Bronchus fibroblast of lung (primary cell): ENCODE measurements around the gene TBX21. TPM values are rescaled to one million over a fixed set of nuclear protein-coding genes. Genes with fewer than 3 reads are reported as not detected.

Experiments
- total RNA-seq: library from RNA; depleted of rRNA; stranded (reverse); fragments of >200 nt; gene quantifications from 2 replicates; pipeline ENCODE4 v1.2.3, GENCODE V29; 2015

TBX21 gene, protein sequence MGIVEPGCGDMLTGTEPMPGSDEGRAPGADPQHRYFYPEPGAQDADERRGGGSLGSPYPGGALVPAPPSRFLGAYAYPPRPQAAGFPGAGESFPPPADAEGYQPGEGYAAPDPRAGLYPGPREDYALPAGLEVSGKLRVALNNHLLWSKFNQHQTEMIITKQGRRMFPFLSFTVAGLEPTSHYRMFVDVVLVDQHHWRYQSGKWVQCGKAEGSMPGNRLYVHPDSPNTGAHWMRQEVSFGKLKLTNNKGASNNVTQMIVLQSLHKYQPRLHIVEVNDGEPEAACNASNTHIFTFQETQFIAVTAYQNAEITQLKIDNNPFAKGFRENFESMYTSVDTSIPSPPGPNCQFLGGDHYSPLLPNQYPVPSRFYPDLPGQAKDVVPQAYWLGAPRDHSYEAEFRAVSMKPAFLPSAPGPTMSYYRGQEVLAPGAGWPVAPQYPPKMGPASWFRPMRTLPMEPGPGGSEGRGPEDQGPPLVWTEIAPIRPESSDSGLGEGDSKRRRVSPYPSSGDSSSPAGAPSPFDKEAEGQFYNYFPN
- not detected in 2 replicates for total RNA-seq

DNA sequence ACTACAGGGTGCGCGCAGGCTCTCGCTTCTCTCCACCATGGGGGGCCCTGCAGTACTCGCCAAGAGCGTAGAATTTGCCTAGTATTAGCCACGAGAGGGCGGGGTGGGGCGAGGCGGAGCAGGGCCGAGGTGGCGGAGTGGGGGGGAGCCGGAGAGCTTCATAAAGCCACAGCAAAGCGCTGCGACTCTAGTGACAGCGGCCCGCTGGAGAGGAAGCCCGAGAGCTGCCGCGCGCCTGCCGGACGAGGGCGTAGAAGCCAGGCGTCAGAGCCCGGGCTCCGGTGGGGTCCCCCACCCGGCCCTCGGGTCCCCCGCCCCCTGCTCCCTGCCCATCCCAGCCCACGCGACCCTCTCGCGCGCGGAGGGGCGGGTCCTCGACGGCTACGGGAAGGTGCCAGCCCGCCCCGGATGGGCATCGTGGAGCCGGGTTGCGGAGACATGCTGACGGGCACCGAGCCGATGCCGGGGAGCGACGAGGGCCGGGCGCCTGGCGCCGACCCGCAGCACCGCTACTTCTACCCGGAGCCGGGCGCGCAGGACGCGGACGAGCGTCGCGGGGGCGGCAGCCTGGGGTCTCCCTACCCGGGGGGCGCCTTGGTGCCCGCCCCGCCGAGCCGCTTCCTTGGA is at the start of gene TBX21:
TSS of gene TBX21 (plus strand) at position 190 of the 627 bp plus-strand sequence. CDS start at position 409, 219 bp downstream.

DNA sequence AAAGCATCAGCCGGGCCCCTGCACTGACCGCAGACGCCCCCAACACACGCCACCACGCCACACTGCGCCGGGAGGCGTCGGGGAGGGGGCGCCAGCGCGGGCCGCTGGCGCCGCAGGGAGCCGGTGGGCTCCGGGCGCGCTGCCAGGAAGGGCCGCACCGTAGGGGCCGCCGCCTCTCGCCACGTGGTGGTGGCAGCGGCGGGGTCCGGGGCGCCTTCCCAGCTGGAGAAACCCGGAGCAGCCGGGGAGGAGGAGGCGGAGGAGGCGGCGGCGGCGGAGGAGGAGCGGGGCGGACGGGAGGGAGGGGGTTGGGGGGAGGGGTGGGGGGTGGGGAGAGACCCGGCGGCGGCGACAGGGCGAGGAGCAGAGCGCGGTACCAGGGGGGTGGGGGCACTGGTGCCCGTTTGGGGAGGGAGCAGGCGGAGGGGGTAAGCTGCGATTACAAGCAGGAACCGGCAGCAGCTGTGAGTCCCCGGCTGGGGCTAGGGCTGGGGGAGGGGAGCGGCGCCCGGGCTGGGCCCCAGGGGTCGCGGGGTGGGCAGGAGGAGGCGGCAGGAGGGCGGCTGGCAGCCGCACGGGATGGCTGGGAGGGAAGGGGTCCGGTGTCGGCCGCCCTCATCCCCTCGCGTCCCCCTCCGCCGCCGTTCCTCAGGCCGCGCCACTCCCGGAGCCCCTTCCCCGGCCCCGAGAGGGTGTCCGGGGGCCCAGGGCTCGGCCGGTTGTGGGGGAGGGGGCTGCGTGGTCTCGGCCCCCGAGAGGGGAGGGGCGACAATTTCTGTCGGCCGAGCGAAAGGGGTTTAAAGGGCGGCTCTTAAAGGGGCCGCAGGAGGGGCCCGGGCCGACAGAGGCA is 39.1 kb upstream of the TBX21 start, which contains the start of gene TBKBP1:
TSS of gene TBKBP1 (plus strand) at position 431 of the 850 bp plus-strand sequence. CDS start 1,952 bp downstream, outside the sequence.

Other genes with a start within 250 kb of the TBX21 start
- gene NPEPPS, start 202.1 kb upstream of the TBX21 start, total RNA-seq = 21.6 and 25.4 TPM in 2 replicates
- gene KPNB1, start 83.3 kb upstream of the TBX21 start, total RNA-seq = 280 and 315 TPM in 2 replicates
- 2.7 and 3.6 TPM in 2 replicates for gene TBKBP1, start 39.1 kb upstream of the TBX21 start, total RNA-seq
- gene OSBPL7, start 88.6 kb downstream of the TBX21 start, total RNA-seq = 4.2 and 4.7 TPM in 2 replicates
- gene MRPL10, start 98.3 kb downstream of the TBX21 start, total RNA-seq = 58.6 and 62.4 TPM in 2 replicates
- gene LRRC46, start 98.4 kb downstream of the TBX21 start, total RNA-seq = 0.15 TPM in 1 of 2 replicates, not detected in the other
- gene SCRN2, start 108.0 kb downstream of the TBX21 start, total RNA-seq = 15.5 and 18.3 TPM in 2 replicates
- gene SP6, start 117.9 kb downstream of the TBX21 start, total RNA-seq = 0.15 and 0.34 TPM in 2 replicates
- 3.4 TPM in 2 replicates for gene SP2, start 163.0 kb downstream of the TBX21 start, total RNA-seq
- gene PNPO, start 208.3 kb downstream of the TBX21 start, total RNA-seq = 27.2 and 27.9 TPM in 2 replicates
- not detected in 2 replicates for gene PRR15L, start 224.6 kb downstream of the TBX21 start, total RNA-seq
- gene CDK5RAP3, start 237.9 kb downstream of the TBX21 start, total RNA-seq = 76.0 and 78.7 TPM in 2 replicates